Measurements from ENCODE around the gene GALNS. TPM values are rescaled to one million over a fixed set of nuclear protein-coding genes. Genes with fewer than 3 reads are reported as not detected.

GALNS gene
- total and polyA plus RNA-seq, 2 of the 8 experiments (the other 6 are each of a cell fraction or from before 2014, with no cell fraction given): 8.9 to 17.8 TPM

DNA sequence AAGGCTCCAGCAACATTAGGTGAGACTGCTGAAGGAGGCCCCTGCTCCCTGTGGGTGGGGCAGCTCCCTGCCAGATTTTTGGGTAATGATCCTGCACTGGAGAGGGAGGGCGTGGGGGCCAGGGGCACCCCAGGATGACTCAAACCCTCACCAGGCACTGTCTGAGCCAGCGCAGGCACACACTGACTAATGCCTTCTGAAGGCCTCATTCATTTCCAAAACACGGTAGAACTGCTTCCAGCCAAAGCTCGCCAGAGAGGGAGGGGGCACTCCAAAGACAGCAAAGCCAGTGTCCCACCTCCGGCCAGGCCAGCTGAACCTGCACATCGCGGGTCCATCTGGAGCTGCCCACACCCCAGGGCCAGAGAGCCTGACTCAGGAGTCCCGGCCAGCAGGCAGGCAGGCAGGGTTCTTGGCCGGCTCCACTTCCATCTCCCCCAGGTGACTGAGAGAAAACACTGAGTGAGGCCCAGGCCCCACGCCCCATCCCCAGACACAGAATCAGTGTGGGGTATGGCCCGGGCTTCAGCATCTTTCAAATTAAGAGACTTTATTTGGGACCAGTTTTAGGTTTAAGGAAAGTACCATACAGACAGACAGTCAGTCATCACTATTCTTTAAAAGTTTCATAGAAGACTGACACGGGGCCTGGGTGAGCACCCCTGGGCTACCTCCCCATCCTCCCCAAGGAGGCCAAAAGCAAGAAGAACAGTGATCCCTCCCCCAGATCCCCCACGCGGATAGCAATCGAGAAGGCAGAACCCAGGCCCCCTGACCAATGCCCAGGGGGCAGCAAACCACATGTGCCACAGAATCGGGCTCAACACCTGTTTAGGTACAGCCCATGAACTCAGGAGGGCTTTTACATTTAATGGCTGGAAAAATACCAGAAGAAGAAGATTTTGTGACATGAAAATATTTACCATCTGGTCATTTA, 74.0 kb downstream of the GALNS start (continued):
- TF ChIP-seq ZNF274 (IDR thresholded peaks at IDR 0.05; ENCODE audit: borderline replicate concordance, extremely low read depth, low read length): no peak
- TF ChIP-seq HDAC2 (IDR thresholded peaks at IDR 0.05; ENCODE audit: borderline replicate concordance in 1 of 2, low read depth in 2 of 2, low read length in 2 of 2): no peak
- TF ChIP-seq SP4 (IDR thresholded peaks at IDR 0.05; ENCODE audit: low read length): no peak
- TF ChIP-seq RFX5 (IDR thresholded peaks at IDR 0.05; ENCODE audit: borderline replicate concordance, low read depth, low read length): no peak
- TF ChIP-seq EGR1 (IDR thresholded peaks at IDR 0.05; ENCODE audit: borderline replicate concordance, low read depth, low read length): no peak
- TF ChIP-seq CHD7 (IDR thresholded peaks at IDR 0.05; ENCODE audit: insufficient replicate concordance, low read length): no peak
